H1 (cell line): Measurements from ENCODE around the gene COL19A1. TPM values are rescaled to one million over a fixed set of nuclear protein-coding genes. Genes with fewer than 3 reads are reported as not detected.

Experiments used
- CTCF ChIA-PET: fragments of 300-600 bp; sonication (Branson Sonifier 250); formaldehyde crosslinking; loops from one replicate; lab custom pipeline; 2021; ENCODE audit not compliant: partially characterized antibody; lab: Charles Lee
- POLR2A ChIA-PET: fragments of 300-600 bp; sonication (Branson Sonifier 250); formaldehyde crosslinking; loops from one replicate; lab custom pipeline; 2021; ENCODE audit warnings: inconsistent platforms; ENCODE audit not compliant: partially characterized antibody; lab: Charles Lee
- DNase-seq, 2 experiments: peaks; one replicate each; pipeline versions ENCODE4 v3.0.0 to v3.0.0-alpha.2; 2010 to 2022; ENCODE audit warnings: low spot score in 2 of 2, low read depth in 1 of 2, mixed read lengths in 1 of 2
- FAIRE-seq: peaks from 2 replicates; lab custom pipeline; 2011; peaks lifted over from hg19 to GRCh38; lab: Jason Lieb, UNC
- H2AFZ ChIP-seq: 2 replicates; pipeline ENCODE4 v1.8.1; 2012; ENCODE audit warnings: low read length, inconsistent platforms
- H2AK5ac ChIP-seq: 2 replicates; pipeline ENCODE4 v1.6.1; 2013; ENCODE audit warnings: low read depth, low read length
- H2BK120ac ChIP-seq: replicated peaks from 2 replicates; pipeline ENCODE3; 2013; ENCODE audit warnings: low read depth, low read length, inconsistent platforms
- H2BK12ac ChIP-seq: 2 replicates; pipeline ENCODE4 v1.6.1; 2013; ENCODE audit warnings: low read depth, low read length
- H2BK15ac ChIP-seq: 2 replicates; pipeline ENCODE4 v1.6.1; 2013; ENCODE audit warnings: low read length
- H2BK20ac ChIP-seq: 2 replicates; pipeline ENCODE4 v1.6.1; 2013; ENCODE audit warnings: low read length
- H2BK5ac ChIP-seq: 2 replicates; pipeline ENCODE4 v1.6.1; 2013; ENCODE audit warnings: low read depth, low read length
- H3K14ac ChIP-seq: 2 replicates; pipeline ENCODE4 v1.6.1; 2013; ENCODE audit warnings: inconsistent platforms; ENCODE audit not compliant: insufficient read length
- H3K18ac ChIP-seq: 2 replicates; pipeline ENCODE4 v1.6.1; 2013; ENCODE audit warnings: low read length; ENCODE audit errors: extremely low read depth
- H3K23ac ChIP-seq: 2 replicates; pipeline ENCODE4 v1.6.1; 2013; ENCODE audit warnings: inconsistent platforms; ENCODE audit not compliant: insufficient read length
- H3K23me2 ChIP-seq: 2 replicates; pipeline ENCODE4 v1.6.1; 2013; ENCODE audit warnings: low read depth, low read length
- H3K27ac ChIP-seq: 2 replicates; pipeline ENCODE4 v1.6.1; 2011; ENCODE audit warnings: low read depth, low read length, inconsistent platforms
- H3K27me3 ChIP-seq, 4 experiments: replicated peaks in 1 of 4; 1 replicate in 1 of 4; 2 replicates in 3 of 4; pipeline versions ENCODE4 v1.6.1 to v1.8.1; 2011 to 2013; ENCODE audit warnings: low read length in 3 of 4, mild to moderate bottlenecking in 3 of 4, inconsistent platforms in 2 of 4, mixed read lengths in 2 of 4, moderate library complexity in 1 of 4; ENCODE audit not compliant: control insufficient read depth in 3 of 4, insufficient read depth in 3 of 4; ENCODE audit errors: extremely low read depth in 1 of 4
- H3K36me3 ChIP-seq, 4 experiments: 2 replicates each; pipeline versions ENCODE4 v1.6.1 to v1.8.1; 2011 to 2013; ENCODE audit warnings: mild to moderate bottlenecking in 4 of 4, low read length in 3 of 4, moderate library complexity in 2 of 4, control low read depth in 1 of 4, inconsistent platforms in 1 of 4; ENCODE audit not compliant: insufficient read depth in 4 of 4, control insufficient read depth in 2 of 4
- H3K4ac ChIP-seq: replicated peaks from 2 replicates; pipeline ENCODE3; 2013; ENCODE audit warnings: low read length, low read depth, mixed read lengths, inconsistent platforms; ENCODE audit not compliant: insufficient read length
- H3K4me1 ChIP-seq, 4 experiments: replicated peaks in 1 of 4; 1 replicate in 1 of 4; 2 replicates in 3 of 4; pipeline versions ENCODE4 v1.6.1 to v1.8.1; 2011 to 2013; ENCODE audit warnings: low read length in 3 of 4, inconsistent platforms in 2 of 4, mixed read lengths in 1 of 4; ENCODE audit not compliant: insufficient read depth in 4 of 4, control insufficient read depth in 3 of 4
- H3K4me2 ChIP-seq, 2 experiments: 2 replicates each; pipeline versions ENCODE4 v1.6.1 to v1.8.1; 2011 to 2013; ENCODE audit warnings: low read depth in 2 of 2, low read length in 2 of 2, control low read depth in 1 of 2, inconsistent platforms in 1 of 2, mild to moderate bottlenecking in 1 of 2; ENCODE audit not compliant: insufficient read depth in 1 of 2
- H3K4me3 ChIP-seq, 4 experiments: fragments of 200-600, 300-600 bp in 1 of 4; sonication (generic), shearing (Covaris generic), sonication (Bioruptor Twin) in 1 of 4; 2 replicates each; pipeline versions ENCODE4 v1.5.1 to v1.8.1; 2011 to 2016; ENCODE audit warnings: low read length in 4 of 4, low read depth in 3 of 4, control low read depth in 2 of 4, inconsistent platforms in 2 of 4, mild to moderate bottlenecking in 2 of 4, mixed read lengths in 1 of 4, moderate library complexity in 1 of 4; ENCODE audit not compliant: insufficient read depth in 2 of 4; ENCODE audit errors: extremely low read depth in 1 of 4
- H3K56ac ChIP-seq: replicated peaks from 2 replicates; pipeline ENCODE3; 2013; ENCODE audit warnings: low read depth, mild to moderate bottlenecking, mixed read lengths, low read length, inconsistent platforms; ENCODE audit not compliant: insufficient read length
- H3K79me1 ChIP-seq: 2 replicates; pipeline ENCODE4 v1.6.1; 2013; ENCODE audit warnings: low read depth, low read length, control low read depth
- H3K79me2 ChIP-seq, 2 experiments: 2 replicates each; pipeline versions ENCODE4 v1.6.1 to v1.8.1; 2012 to 2013; ENCODE audit warnings: low read length in 2 of 2, mild to moderate bottlenecking in 2 of 2, inconsistent platforms in 1 of 2; ENCODE audit not compliant: insufficient read depth in 2 of 2, control insufficient read depth in 1 of 2
- H3K9ac ChIP-seq, 4 experiments: replicated peaks in 1 of 4; 1 replicate in 1 of 4; 2 replicates in 3 of 4; pipeline versions ENCODE4 v1.6.1 to v1.8.1; 2011 to 2013; ENCODE audit warnings: low read depth in 3 of 4, low read length in 3 of 4, control low read depth in 2 of 4, mild to moderate bottlenecking in 2 of 4, moderate library complexity in 2 of 4, inconsistent platforms in 1 of 4; ENCODE audit errors: extremely low read depth in 1 of 4
- H3K9me3 ChIP-seq, 2 experiments: 2 replicates each; pipeline versions ENCODE4 v1.6.1 to v1.8.1; 2012 to 2013; ENCODE audit warnings: mild to moderate bottlenecking in 2 of 2, moderate library complexity in 2 of 2, control low read depth in 1 of 2, inconsistent platforms in 1 of 2, low read depth in 1 of 2, low read length in 1 of 2, mixed read lengths in 1 of 2; ENCODE audit not compliant: insufficient read depth in 2 of 2
- H4K20me1 ChIP-seq, 2 experiments: replicated peaks in 1 of 2; 2 replicates each; pipeline versions ENCODE3 to v1.8.1; 2011 to 2013; ENCODE audit warnings: inconsistent platforms in 2 of 2, low read length in 2 of 2, mild to moderate bottlenecking in 1 of 2; ENCODE audit not compliant: insufficient read depth in 2 of 2, control insufficient read depth in 1 of 2
- H4K5ac ChIP-seq: 2 replicates; pipeline ENCODE4 v1.6.1; 2013; ENCODE audit warnings: low read length, low read depth, mixed read lengths, inconsistent platforms; ENCODE audit not compliant: insufficient read length
- H4K8ac ChIP-seq: 2 replicates; pipeline ENCODE4 v1.8.0; 2013; ENCODE audit warnings: mild to moderate bottlenecking, moderate library complexity, low read length, inconsistent platforms; ENCODE audit not compliant: insufficient read depth; ENCODE audit errors: extremely low read depth
- H4K91ac ChIP-seq: replicated peaks from 2 replicates; pipeline ENCODE3; 2013; ENCODE audit warnings: low read length, mixed read lengths, inconsistent platforms; ENCODE audit not compliant: insufficient read length
- BCL11A ChIP-seq, 2 experiments: IDR thresholded peaks; one replicate each; pipeline ENCODE4 v1.6.1; 2011; ENCODE audit warnings: low read depth in 2 of 2, low read length in 2 of 2, mild to moderate bottlenecking in 2 of 2
- CBX5 ChIP-seq: fragments of 300-800, 300-1000 bp; sonication (generic); IDR thresholded peaks from 2 replicates; pipeline ENCODE4 v1.7.1; 2016; ENCODE audit warnings: antibody characterized with exemption, low read length, low read depth
- ZNF274 ChIP-seq: IDR thresholded peaks from 2 replicates; pipeline ENCODE4 v1.7.0; 2012; ENCODE audit warnings: low read length, borderline replicate concordance; ENCODE audit errors: extremely low read depth
- WGBS, 2 experiments: shearing (Covaris generic) in 1 of 2; methylation state at CpG; one replicate each; pipeline versions ENCODE4 v1.1.6 to v1.1.7; 2013 to 2015; ENCODE audit warnings: low lambda C conversion rate in 2 of 2, mixed read lengths in 2 of 2, inconsistent platforms in 1 of 2, low coverage in 1 of 2, missing lambda C conversion rate in 1 of 2; ENCODE audit not compliant: insufficient replicate concordance in 2 of 2, insufficient coverage in 1 of 2, insufficient read length in 1 of 2; ENCODE audit errors: extremely low coverage in 1 of 2, missing lambda C conversion rate in 1 of 2; 5-methylcytosine and 5-hydroxymethylcytosine counted together
- polyA plus RNA-seq, 7 experiments: library from polyadenylated mRNA; depleted of rRNA in 3 of 7; stranded (reverse) in 5 of 7; unstranded in 2 of 7; fragments of >200 nt in 5 of 7; fragments of 200-250 nt in 2 of 7; gene quantifications; 1 replicate in 5 of 7; 2 replicates in 1 of 7; 4 replicates in 1 of 7; pipeline versions ENCODE4 v1.2.1 to v1.2.3, GENCODE V29; 2011 to 2013; ENCODE audit warnings: missing spikeins in 2 of 7, mixed read lengths in 2 of 7
- total RNA-seq: library from RNA; stranded (reverse); fragmentation: NEBNext Ultra II Directional; extraction: Animal tissue kit (Norgen Biotek cat#: 25700); gene quantifications from 2 replicates; pipeline ENCODE4 v1.2.1, GENCODE V29; 2021

The COL19A1 gene
- total and polyA plus RNA-seq, 2 of the 8 experiments (the other 6 are each of a cell fraction or from before 2014, with no cell fraction given) = not detected

DNA sequence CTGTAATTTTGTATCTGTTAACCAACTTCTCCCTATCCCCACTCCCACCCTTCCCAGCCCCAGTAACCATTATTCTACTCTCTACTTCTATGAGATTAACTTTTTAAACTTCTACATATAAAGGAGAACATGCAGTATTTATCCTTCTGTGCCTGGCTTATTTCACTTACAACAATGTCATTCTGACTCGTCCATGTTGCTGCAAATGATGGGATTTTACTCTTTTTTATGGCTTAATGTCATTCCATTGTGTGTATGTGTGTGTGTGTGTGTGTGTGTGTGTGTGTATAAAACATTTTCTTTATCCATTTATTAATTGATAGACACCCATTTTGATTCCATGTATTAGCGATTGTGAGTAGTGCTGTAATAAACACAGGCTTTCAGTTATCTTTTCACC, 76.1 kb downstream of the COL19A1 start:
- no peak overlapping the region for H3K4me3 ChIP-seq
- no peaks in the 10 kb centered on the region for H3K23me2 ChIP-seq
- no peak overlapping the region for H3K4me2 ChIP-seq
- no peak overlapping the region for H2BK20ac ChIP-seq
- H4K20me1 ChIP-seq = no peaks in the 10 kb centered on the region
- no peaks in the 10 kb centered on the region for H3K36me3 ChIP-seq
- no peak overlapping the region for H2BK12ac ChIP-seq
- no peak overlapping the region for H4K91ac ChIP-seq
- no peak overlapping the region for H4K8ac ChIP-seq
- TF ChIP-seq ZNF274 (no peak), BCL11A (IDR thresholded peaks at IDR 0.05; ENCODE audit: low read depth in 2 of 2, low read length in 2 of 2) (no peak), CBX5 (no peak)
- no peaks in the 10 kb centered on the region for H3K4me1 ChIP-seq
- H3K56ac ChIP-seq = no peak overlapping the region
- H2BK5ac ChIP-seq = no peak overlapping the region
- H3K14ac ChIP-seq = no peak overlapping the region
- no peak overlapping the region for H3K9ac ChIP-seq
- H3K18ac ChIP-seq = no peak overlapping the region
- CTCF ChIA-PET = no interaction called here
- no peaks in the 10 kb centered on the region for H3K9me3 ChIP-seq
- H2AFZ ChIP-seq = no peak overlapping the region
- no peaks in the 10 kb centered on the region for H3K27me3 ChIP-seq
- H4K5ac ChIP-seq = no peak overlapping the region
- no peak overlapping the region for H3K27ac ChIP-seq
- no peak overlapping the region for H2BK15ac ChIP-seq
- WGBS, 2 experiments = 87% methylated on average over 2 of the region's 2 CpGs; no CpG with 5 or more reads in 1 of the 2 experiments
- H3K79me1 ChIP-seq = no peaks in the 10 kb centered on the region
- FAIRE-seq (no peak), DNase-seq (no peak)
- POLR2A ChIA-PET = no interaction called here
- no peak overlapping the region for H2BK120ac ChIP-seq
- H3K23ac ChIP-seq = no peak overlapping the region
- no peak overlapping the region for H2AK5ac ChIP-seq
- no peak overlapping the region for H3K4ac ChIP-seq
- H3K79me2 ChIP-seq = no peaks in the 10 kb centered on the region
